Ishikawa (cell line): Measurements from ENCODE around the gene ZFX.

Experiments
- CEBPB ChIP-seq: IDR thresholded peaks from 2 replicates; pipeline ENCODE4 v1.6.1; 2012
- CREB1 ChIP-seq: IDR thresholded peaks from 2 replicates; pipeline ENCODE4 v1.6.1; 2012; ENCODE audit warnings: low read depth
- EGR1 ChIP-seq: IDR thresholded peaks from 2 replicates; pipeline ENCODE4 v1.6.1; 2012
- EP300 ChIP-seq: IDR thresholded peaks from 2 replicates; pipeline ENCODE4 v1.6.1; 2012; ENCODE audit warnings: borderline replicate concordance
- FOXM1 ChIP-seq: IDR thresholded peaks from 2 replicates; pipeline ENCODE4 v1.6.1; 2012; ENCODE audit warnings: low read depth, borderline replicate concordance
- MAX ChIP-seq: IDR thresholded peaks from 2 replicates; pipeline ENCODE4 v1.6.1; 2012
- NFIC ChIP-seq: IDR thresholded peaks from 2 replicates; pipeline ENCODE4 v1.6.1; 2012
- RAD21 ChIP-seq: IDR thresholded peaks from 2 replicates; pipeline ENCODE4 v1.6.1; 2012; ENCODE audit warnings: low read depth
- REST ChIP-seq: IDR thresholded peaks from 2 replicates; pipeline ENCODE4 v1.6.1; 2012; ENCODE audit warnings: low read depth, mild to moderate bottlenecking
- TAF1 ChIP-seq: IDR thresholded peaks from 2 replicates; pipeline ENCODE4 v1.6.1; 2012; ENCODE audit warnings: low read depth, mild to moderate bottlenecking
- TCF12 ChIP-seq: IDR thresholded peaks from 2 replicates; pipeline ENCODE4 v1.6.1; 2012; ENCODE audit warnings: low read depth
- TEAD4 ChIP-seq: IDR thresholded peaks from 2 replicates; pipeline ENCODE4 v1.6.1; 2012
- USF1 ChIP-seq: IDR thresholded peaks from 2 replicates; pipeline ENCODE4 v1.6.1; 2012
- YY1 ChIP-seq: IDR thresholded peaks from 2 replicates; pipeline ENCODE4 v1.6.1; 2012; ENCODE audit warnings: low read depth
- ZBTB7A ChIP-seq: IDR thresholded peaks from 2 replicates; pipeline ENCODE4 v1.6.1; 2012; ENCODE audit warnings: low read depth

Gene ZFX

GRCh38 chrX:24221872-24222271 is 72.3 kb downstream of the ZFX start:
- TF ChIP-seq YY1 (no peak), EGR1 (no peak), MAX (no peak), ZBTB7A (no peak), RAD21 (no peak), REST (no peak), FOXM1 (no peak), EP300 (no peak), TAF1 (no peak), TCF12 (no peak), CREB1 (no peak), CEBPB (no peak), USF1 (no peak), NFIC (no peak), TEAD4 (no peak)

GRCh38 chrX:24225265-24225664 is 75.7 kb downstream of the ZFX start:
- TF ChIP-seq TCF12 (no peak), CREB1 (no peak), RAD21 (no peak), NFIC (no peak), ZBTB7A (no peak), MAX (no peak), REST (no peak), EP300 (no peak), TEAD4 (no peak), CEBPB (no peak), USF1 (no peak), FOXM1 (no peak)

- no peak for TF ChIP-seq EGR1
- TF ChIP-seq REST, result no peak
- no peak for TF ChIP-seq MAX
- TF ChIP-seq FOXM1, result no peak
- TF ChIP-seq CEBPB, result no peak
- no peak for TF ChIP-seq YY1
- no peak for TF ChIP-seq TEAD4
- no peak for TF ChIP-seq USF1
- TF ChIP-seq ZBTB7A, result no peak
- no peak for TF ChIP-seq CREB1
- no peak for TF ChIP-seq NFIC
- TF ChIP-seq EP300, result no peak
- no peak for TF ChIP-seq TCF12
- no peak for TF ChIP-seq RAD21
- no peak for TF ChIP-seq TAF1
These were observed 76.6 kb downstream of the ZFX start for GRCh38 chrX:24226176-24226575.

GRCh38 chrX:24228596-24228995 is 79.1 kb downstream of the ZFX start:
- TF ChIP-seq TEAD4 (no peak), TAF1 (no peak), EGR1 (no peak), NFIC (no peak), YY1 (no peak), CREB1 (no peak), ZBTB7A (no peak), REST (no peak), RAD21 (no peak), EP300 (no peak), USF1 (no peak), TCF12 (no peak)
